ENCODE measurements around the gene LRRC1. TPM values are rescaled to one million over a fixed set of nuclear protein-coding genes. Genes with fewer than 3 reads are reported as not detected.

LRRC1 gene
- total and polyA plus RNA-seq, 3 experiments from 2014 or later = 1.6 to 2.5 (median 2.4) TPM

DNA sequence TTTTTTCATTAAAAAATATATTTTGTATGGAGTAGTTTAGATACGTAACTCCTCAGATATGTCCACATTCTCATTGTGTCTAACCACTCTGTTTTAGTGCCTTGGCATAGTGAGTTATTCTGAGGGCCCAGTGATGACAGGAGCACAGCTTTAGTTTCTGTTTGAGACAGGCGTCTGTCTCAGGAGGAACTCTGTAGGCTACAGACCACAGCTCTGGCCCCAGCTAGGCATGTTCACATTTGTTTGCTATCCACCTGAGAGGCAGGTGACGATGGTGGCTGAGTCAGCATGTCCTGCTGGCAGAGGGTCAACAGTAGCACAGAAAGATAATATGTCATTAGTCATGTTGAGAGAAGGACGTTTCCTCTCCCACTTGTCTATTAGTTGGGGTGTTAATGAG lies 16.3 kb downstream of the LRRC1 start:
- Histone ChIP-seq H3K9me3 (ENCODE audit: low read length) (no peaks in the 10 kb centered on the region), H3K27ac (ENCODE audit: low read depth, low read length) (no peak overlapping the region), H3K27me3 (ENCODE audit: insufficient read depth, low read length, poor library complexity, severe bottlenecking) (no peaks in the 10 kb centered on the region), H3K36me3 (ENCODE audit: insufficient read depth, low read length) (no peaks in the 10 kb centered on the region), H3K4me1 (ENCODE audit: insufficient read depth, low read length) (no peaks in the 10 kb centered on the region), H3K4me3 (ENCODE audit: low read length) (no peak overlapping the region)
- CTCF ChIA-PET = no interaction called here
- POLR2A ChIA-PET = no interaction called here
- Mint-ChIP-seq H3K4me3 (no peak overlapping the region), H3K9me3 (no peaks in the 10 kb centered on the region), H3K4me1 (no peaks in the 10 kb centered on the region), H3K27ac (peak overlapping the region in 1 of 8 donors; percentile 12), H3K27me3 (peaks cover 0 to 3% of the 10 kb centered on the region in 2 donors), H3K36me3 (peaks cover 0 to 3% (median 0%) of the 10 kb centered on the region in 3 donors)
- DNase-seq = no peak

GRCh38 chr6:53811746-53812145 lies 16.9 kb downstream of the LRRC1 start:
- H3K27ac Mint-ChIP-seq = no peak overlapping the region
- no peak overlapping the region for H3K4me3 Mint-ChIP-seq
- CTCF ChIA-PET = no interaction called here
- DNase-seq = no peak
- H3K4me1 Mint-ChIP-seq = no peaks in the 10 kb centered on the region
- peaks cover 0 to 3% of the 10 kb centered on the region in 2 donors for H3K27me3 Mint-ChIP-seq
- Histone ChIP-seq H3K4me3 (ENCODE audit: low read length) (no peak overlapping the region), H3K27ac (ENCODE audit: low read depth, low read length) (no peak overlapping the region), H3K4me1 (ENCODE audit: insufficient read depth, low read length) (no peaks in the 10 kb centered on the region), H3K9me3 (ENCODE audit: low read length) (no peaks in the 10 kb centered on the region), H3K36me3 (ENCODE audit: insufficient read depth, low read length) (no peaks in the 10 kb centered on the region), H3K27me3 (ENCODE audit: insufficient read depth, low read length, poor library complexity, severe bottlenecking) (no peaks in the 10 kb centered on the region)
- no peaks in the 10 kb centered on the region for H3K9me3 Mint-ChIP-seq
- POLR2A ChIA-PET = interaction anchor here (0.6 kb wide), 1 partner anchor 93 kb away, joined by 11 read pairs; no protein-coding TSS in a partner anchor
- peaks cover 0 to 3% (median 0%) of the 10 kb centered on the region in 3 donors for H3K36me3 Mint-ChIP-seq

GRCh38 chr6:53813096-53813495 lies 18.3 kb downstream of the LRRC1 start:
- Mint-ChIP-seq H3K4me1 (no peaks in the 10 kb centered on the region), H3K4me3 (no peak overlapping the region), H3K27me3 (peaks cover 0 to 3% of the 10 kb centered on the region in 2 donors), H3K36me3 (peaks cover 0 to 3% (median 0%) of the 10 kb centered on the region in 3 donors), H3K9me3 (no peaks in the 10 kb centered on the region), H3K27ac (no peak overlapping the region)
- H3K4me1 ChIP-seq (ENCODE audit: insufficient read depth, low read length) = no peaks in the 10 kb centered on the region
- H3K9me3 ChIP-seq (ENCODE audit: low read length) = no peaks in the 10 kb centered on the region
- ChIA-PET POLR2A (no interaction called here), CTCF (no interaction called here)
- H3K4me3 ChIP-seq (ENCODE audit: low read length) = no peak overlapping the region
- H3K27me3 ChIP-seq (ENCODE audit: insufficient read depth, low read length, poor library complexity, severe bottlenecking) = no peaks in the 10 kb centered on the region
- no peaks in the 10 kb centered on the region for H3K36me3 ChIP-seq (ENCODE audit: insufficient read depth, low read length)
- no peak overlapping the region for H3K27ac ChIP-seq (ENCODE audit: low read depth, low read length)
- DNase-seq = no peak

GRCh38 chr6:53813801-53814200 lies 19.0 kb downstream of the LRRC1 start:
- no peak overlapping the region for H3K27ac ChIP-seq (ENCODE audit: low read depth, low read length)
- no peak overlapping the region for H3K27ac Mint-ChIP-seq
- peaks cover 0 to 3% of the 10 kb centered on the region in 2 donors for H3K27me3 Mint-ChIP-seq
- POLR2A ChIA-PET = no interaction called here
- H3K4me1 Mint-ChIP-seq = peaks cover 0 to under 1% (median 0%) of the 10 kb centered on the region in 3 donors
- no peak for DNase-seq
- no peaks in the 10 kb centered on the region for H3K9me3 Mint-ChIP-seq
- H3K36me3 Mint-ChIP-seq = peaks cover 0 to 3% (median 0%) of the 10 kb centered on the region in 3 donors
- H3K4me1 ChIP-seq (ENCODE audit: insufficient read depth, low read length) = no peaks in the 10 kb centered on the region
- no peak overlapping the region for H3K4me3 ChIP-seq (ENCODE audit: low read length)
- H3K4me3 Mint-ChIP-seq = no peak overlapping the region
- H3K27me3 ChIP-seq (ENCODE audit: insufficient read depth, low read length, poor library complexity, severe bottlenecking) = no peaks in the 10 kb centered on the region
- no peaks in the 10 kb centered on the region for H3K9me3 ChIP-seq (ENCODE audit: low read length)
- CTCF ChIA-PET = no interaction called here
- H3K36me3 ChIP-seq (ENCODE audit: insufficient read depth, low read length) = no peaks in the 10 kb centered on the region

DNA sequence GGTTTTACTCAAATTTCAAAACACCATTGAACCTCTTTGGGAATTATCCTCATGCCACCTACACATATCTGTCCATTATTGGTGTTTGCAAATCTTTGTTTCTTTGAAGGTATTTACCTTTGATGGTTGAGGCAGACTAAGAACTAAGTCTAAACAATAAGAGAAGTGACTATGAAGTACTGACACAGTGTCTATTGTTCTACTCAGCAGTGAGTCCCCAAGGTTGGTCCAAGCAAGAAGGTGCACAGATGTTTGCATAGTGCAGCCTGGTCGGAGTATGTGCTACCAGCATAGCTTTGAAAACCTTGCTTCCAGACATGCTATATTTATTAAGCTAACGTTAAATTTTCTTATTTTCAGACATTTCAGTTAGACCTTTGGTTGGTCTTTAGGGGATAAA lies 19.5 kb downstream of the LRRC1 start:
- Mint-ChIP-seq H3K36me3 (peaks cover 0 to 3% (median 0%) of the 10 kb centered on the region in 3 donors), H3K27ac (no peak overlapping the region), H3K9me3 (no peaks in the 10 kb centered on the region), H3K4me3 (no peak overlapping the region), H3K27me3 (peaks cover 0 to 3% of the 10 kb centered on the region in 2 donors), H3K4me1 (peaks cover 0 to 2% (median 0%) of the 10 kb centered on the region in 3 donors)
- no peak for DNase-seq
- H3K27me3 ChIP-seq (ENCODE audit: insufficient read depth, low read length, poor library complexity, severe bottlenecking) = no peaks in the 10 kb centered on the region
- H3K36me3 ChIP-seq (ENCODE audit: insufficient read depth, low read length) = no peaks in the 10 kb centered on the region
- H3K4me3 ChIP-seq (ENCODE audit: low read length) = no peak overlapping the region
- ChIA-PET CTCF (interaction anchor here (1.4 kb wide), 1 partner anchor 14 kb away, joined by 4 read pairs; no protein-coding TSS in a partner anchor), POLR2A (no interaction called here)
- no peaks in the 10 kb centered on the region for H3K4me1 ChIP-seq (ENCODE audit: insufficient read depth, low read length)
- no peak overlapping the region for H3K27ac ChIP-seq (ENCODE audit: low read depth, low read length)
- H3K9me3 ChIP-seq (ENCODE audit: low read length) = no peaks in the 10 kb centered on the region

- CTCF ChIA-PET = interaction anchor here (1.4 kb wide), 1 partner anchor 12 kb away, joined by 4 read pairs; no protein-coding TSS in a partner anchor
- Histone ChIP-seq H3K4me3 (ENCODE audit: low read length) (no peak overlapping the region), H3K4me1 (ENCODE audit: insufficient read depth, low read length) (no peaks in the 10 kb centered on the region), H3K27me3 (ENCODE audit: insufficient read depth, low read length, poor library complexity, severe bottlenecking) (no peaks in the 10 kb centered on the region), H3K27ac (ENCODE audit: low read depth, low read length) (no peak overlapping the region), H3K9me3 (ENCODE audit: low read length) (no peaks in the 10 kb centered on the region), H3K36me3 (ENCODE audit: insufficient read depth, low read length) (no peaks in the 10 kb centered on the region)
- H3K9me3 Mint-ChIP-seq = no peaks in the 10 kb centered on the region
- H3K4me1 Mint-ChIP-seq = peaks cover 0 to 2% (median 0%) of the 10 kb centered on the region in 3 donors
- H3K27me3 Mint-ChIP-seq = peaks cover 0 to 3% of the 10 kb centered on the region in 2 donors
- peak overlapping the region in 2 of 8 donors; percentile 14 to 27 for H3K27ac Mint-ChIP-seq
- POLR2A ChIA-PET = no interaction called here
- H3K36me3 Mint-ChIP-seq = peaks cover 0 to 3% (median 0%) of the 10 kb centered on the region in 3 donors
- no peak for DNase-seq
- no peak overlapping the region for H3K4me3 Mint-ChIP-seq
These were observed 20.7 kb downstream of the LRRC1 start for GRCh38 chr6:53815381-53816119.

GRCh38 chr6:53818858-53819609 lies 24.2 kb downstream of the LRRC1 start:
- Histone ChIP-seq H3K4me1 (ENCODE audit: insufficient read depth, low read length) (no peaks in the 10 kb centered on the region), H3K36me3 (ENCODE audit: insufficient read depth, low read length) (no peaks in the 10 kb centered on the region), H3K27me3 (ENCODE audit: insufficient read depth, low read length, poor library complexity, severe bottlenecking) (no peaks in the 10 kb centered on the region), H3K4me3 (ENCODE audit: low read length) (no peak overlapping the region), H3K27ac (ENCODE audit: low read depth, low read length) (no peak overlapping the region), H3K9me3 (ENCODE audit: low read length) (no peaks in the 10 kb centered on the region)
- no peaks in the 10 kb centered on the region for H3K9me3 Mint-ChIP-seq
- CTCF ChIA-PET = no interaction called here
- H3K36me3 Mint-ChIP-seq = no peaks in the 10 kb centered on the region
- no peaks in the 10 kb centered on the region for H3K27me3 Mint-ChIP-seq
- DNase-seq = no peak
- H3K27ac Mint-ChIP-seq = no peak overlapping the region
- peaks cover 0 to 2% (median 0%) of the 10 kb centered on the region in 3 donors for H3K4me1 Mint-ChIP-seq
- H3K4me3 Mint-ChIP-seq = no peak overlapping the region
- POLR2A ChIA-PET = no interaction called here

GRCh38 chr6:53822401-53823125 lies 27.8 kb downstream of the LRRC1 start:
- H3K27me3 Mint-ChIP-seq = peaks cover 0 to 2% of the 10 kb centered on the region in 2 donors
- CTCF ChIA-PET = no interaction called here
- no peaks in the 10 kb centered on the region for H3K36me3 Mint-ChIP-seq
- H3K9me3 Mint-ChIP-seq = no peaks in the 10 kb centered on the region
- Histone ChIP-seq H3K27me3 (ENCODE audit: insufficient read depth, low read length, poor library complexity, severe bottlenecking) (no peaks in the 10 kb centered on the region), H3K4me1 (ENCODE audit: insufficient read depth, low read length) (no peaks in the 10 kb centered on the region), H3K9me3 (ENCODE audit: low read length) (no peaks in the 10 kb centered on the region), H3K4me3 (ENCODE audit: low read length) (no peak overlapping the region), H3K36me3 (ENCODE audit: insufficient read depth, low read length) (no peaks in the 10 kb centered on the region), H3K27ac (ENCODE audit: low read depth, low read length) (no peak overlapping the region)
- no peak overlapping the region for H3K4me3 Mint-ChIP-seq
- peaks cover 0 to 4% (median 0%) of the 10 kb centered on the region in 3 donors for H3K4me1 Mint-ChIP-seq
- POLR2A ChIA-PET = no interaction called here
- no peak for DNase-seq
- H3K27ac Mint-ChIP-seq = no peak overlapping the region

All from CD8-positive, alpha-beta memory T cell (primary cell).